Esophagus squamous epithelium (tissue), 5 donors: ENCODE results near the gene CCL15. TPM values are rescaled to one million over a fixed set of nuclear protein-coding genes. Genes with fewer than 3 reads are reported as not detected.

Experiments
- DNase-seq: peaks from one replicate; lab custom pipeline; 2025; lab: John Stamatoyannopoulos, UW
- H3K27ac ChIP-seq, 4 donors: fragments of 200-600 bp; sonication (generic); one replicate each; pipeline ENCODE4 v1.5.1; 2016 to 2019; ENCODE audit warnings: mild to moderate bottlenecking in 1 of 4
- H3K27me3 ChIP-seq, 4 donors: fragments of 200-600 bp; sonication (generic); 1 replicate in 3 of 4; 2 replicates in 1 of 4; pipeline versions ENCODE4 v1.5.1 to v1.6.0; 2017 to 2021; ENCODE audit warnings: antibody characterized with exemption in 1 of 4
- H3K36me3 ChIP-seq, 3 donors: fragments of 200-600 bp; sonication (generic); one replicate each; pipeline ENCODE4 v1.5.1; 2016 to 2019
- H3K4me1 ChIP-seq, 3 donors: fragments of 200-600 bp; sonication (generic); one replicate each; pipeline ENCODE4 v1.5.1; 2017 to 2019
- H3K4me3 ChIP-seq, 4 donors: fragments of 200-600 bp; sonication (generic); 1 replicate in 3 of 4; 2 replicates in 1 of 4; pipeline ENCODE4 v1.5.1; 2016 to 2019; ENCODE audit warnings: mild to moderate bottlenecking in 2 of 4, moderate library complexity in 1 of 4
- H3K9me3 ChIP-seq, 3 donors: fragments of 200-600 bp; sonication (generic); one replicate each; pipeline ENCODE4 v1.5.1; 2016 to 2019
- CTCF ChIP-seq, 6 experiments: fragments of 450-650 bp in 4 of 6; fragments of 200-600 bp in 2 of 6; sonication (generic) in 2 of 6; IDR thresholded peaks; one replicate each; pipeline ENCODE4 v1.5.1; 2016 to 2019; ENCODE audit warnings: antibody characterized with exemption in 6 of 6, mild to moderate bottlenecking in 4 of 6, moderate library complexity in 4 of 6
- POLR2A ChIP-seq, 4 donors: fragments of 450-650 bp; IDR thresholded peaks; one replicate each; pipeline ENCODE4 v1.6.1; 2017; ENCODE audit warnings: antibody characterized with exemption in 4 of 4, mild to moderate bottlenecking in 4 of 4, moderate library complexity in 3 of 4
- WGBS, 2 donors: methylation state at CpG; one replicate each; pipeline ENCODE4 v1.1.5; 2018; 5-methylcytosine and 5-hydroxymethylcytosine counted together
- intact Hi-C: fragments of 100-400 bp; cut with DNase I; formaldehyde crosslinking; loops from one replicate; pipeline ENCODE4 v1.15.0; 2022
- total RNA-seq, 4 donors: library from RNA; depleted of rRNA; stranded (reverse); fragments of >200 nt; gene quantifications; one replicate each; pipeline ENCODE4 v1.1.0, GENCODE V29; 2016
- donor health status: DM: yes; HTN: yes; CAD: no.

The CCL15 gene
- total RNA-seq, 4 donors from 2014 or later = not detected

DNA sequence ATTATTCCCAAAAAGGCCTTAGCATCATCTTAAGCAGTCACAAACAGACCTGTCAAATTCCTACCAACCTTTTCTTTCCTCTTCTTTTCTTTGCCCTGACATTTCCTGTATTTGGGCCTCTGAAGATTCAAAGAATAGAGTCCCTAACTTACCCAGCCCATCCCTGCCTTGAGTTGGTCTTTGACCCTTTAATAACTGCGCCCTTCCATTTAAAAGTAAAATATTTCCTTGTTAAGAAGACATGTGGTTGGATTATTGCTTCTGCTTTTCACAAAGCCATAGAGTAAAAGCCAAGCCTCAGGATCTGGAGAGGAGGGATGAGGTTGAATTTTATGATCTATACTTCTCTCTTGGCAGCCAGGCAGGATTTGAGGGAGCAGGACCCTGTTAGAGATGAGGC is 29.6 kb upstream of the CCL15 start:
- intact Hi-C loops = no loop called here
- TF ChIP-seq CTCF (IDR thresholded peaks at IDR 0.05) = no peak
- TF ChIP-seq POLR2A (IDR thresholded peaks at IDR 0.05) = no peak
- Histone ChIP-seq H3K9me3 (no peaks in the 10 kb centered on the region), H3K4me1 (no peaks in the 10 kb centered on the region), H3K27ac (no peak overlapping the region), H3K36me3 (no peaks in the 10 kb centered on the region), H3K27me3 (peaks cover 0 to 16% (median 0%) of the 10 kb centered on the region in 4 donors), H3K4me3 (no peak overlapping the region)
- no peak for DNase-seq
- WGBS, 2 donors = 92 to 100% methylated on average over 1 of the region's 1 CpG

GRCh38 chr17:36027761-36028160 is 26.4 kb upstream of the CCL15 start:
- intact Hi-C loops = no loop called here
- no peak for DNase-seq
- Histone ChIP-seq H3K9me3 (no peaks in the 10 kb centered on the region), H3K4me3 (no peak overlapping the region), H3K36me3 (no peaks in the 10 kb centered on the region), H3K27me3 (peaks cover 0 to 16% (median 0%) of the 10 kb centered on the region in 4 donors), H3K4me1 (no peaks in the 10 kb centered on the region), H3K27ac (no peak overlapping the region)
- TF ChIP-seq CTCF (IDR thresholded peaks at IDR 0.05) (no peak), POLR2A (IDR thresholded peaks at IDR 0.05) (no peak)
- WGBS, 2 donors = 34 to 60% methylated on average over 3 to 4 of the region's 4 CpGs

DNA sequence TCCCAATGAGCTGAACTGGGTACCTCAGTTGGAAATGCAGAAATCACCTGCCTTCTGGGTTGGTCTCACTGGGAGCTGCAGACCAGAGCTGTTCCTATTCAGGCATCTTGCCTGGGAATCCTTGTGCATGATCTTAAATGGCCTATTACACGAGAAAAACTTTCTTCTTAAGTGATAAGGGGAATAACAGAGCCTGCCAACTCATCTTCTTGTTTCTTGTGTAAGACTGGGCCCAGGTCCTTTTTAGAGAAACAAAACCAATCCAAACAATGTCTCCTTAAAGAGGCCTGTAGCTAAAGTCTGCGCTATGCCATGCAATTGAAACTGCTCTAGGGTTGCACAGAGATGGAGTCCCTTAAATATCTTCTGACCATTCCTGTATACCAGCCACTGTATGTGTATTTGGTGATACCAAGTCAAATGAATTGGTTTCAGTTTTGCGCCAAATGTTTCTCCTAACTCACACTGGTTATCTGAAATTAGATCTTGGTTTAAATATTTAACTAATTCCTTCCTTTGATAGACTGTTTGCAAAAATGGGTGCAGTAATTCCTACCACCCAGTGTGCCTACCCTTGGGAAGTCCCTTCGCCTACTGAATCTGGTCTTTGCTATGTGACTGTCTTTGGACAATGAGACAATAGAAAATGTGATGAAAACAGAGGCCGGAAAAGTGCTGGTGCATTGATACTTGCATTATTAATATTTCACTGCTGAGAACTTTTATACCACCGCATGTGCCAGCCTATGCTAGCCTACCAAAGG is 22.9 kb upstream of the CCL15 start:
- intact Hi-C loops = no loop called here
- Histone ChIP-seq H3K4me1 (no peaks in the 10 kb centered on the region), H3K27ac (no peak overlapping the region), H3K36me3 (no peaks in the 10 kb centered on the region), H3K27me3 (peaks cover 0 to 21% (median 0%) of the 10 kb centered on the region in 4 donors), H3K4me3 (no peak overlapping the region), H3K9me3 (no peaks in the 10 kb centered on the region)
- WGBS, 2 donors = 81 to 88% methylated on average over 6 of the region's 6 CpGs
- no peak for TF ChIP-seq POLR2A (IDR thresholded peaks at IDR 0.05)
- TF ChIP-seq CTCF (IDR thresholded peaks at IDR 0.05) = no peak
- DNase-seq = no peak

DNA sequence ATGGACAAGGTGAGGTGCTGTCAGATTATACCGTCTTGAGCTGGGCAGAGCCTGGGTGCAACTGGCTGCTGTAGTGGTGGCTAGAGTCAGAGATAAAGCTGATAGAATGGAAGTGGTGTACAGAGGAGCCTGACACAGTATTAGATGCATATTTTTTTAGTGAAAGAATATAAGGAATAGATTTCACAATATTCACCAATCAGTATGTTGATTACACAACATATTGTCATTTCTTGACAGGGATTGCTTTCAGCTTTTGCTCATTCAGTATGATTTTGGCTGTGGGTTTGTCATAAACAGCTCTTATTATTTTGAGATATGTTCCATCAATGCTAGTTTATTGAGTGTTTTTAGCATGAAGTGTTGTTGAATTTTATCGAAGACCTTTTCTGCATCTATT is 18.1 kb upstream of the CCL15 start:
- intact Hi-C loops = no loop called here
- WGBS, 2 donors = 77 to 84% methylated on average over 2 of the region's 2 CpGs

DNA sequence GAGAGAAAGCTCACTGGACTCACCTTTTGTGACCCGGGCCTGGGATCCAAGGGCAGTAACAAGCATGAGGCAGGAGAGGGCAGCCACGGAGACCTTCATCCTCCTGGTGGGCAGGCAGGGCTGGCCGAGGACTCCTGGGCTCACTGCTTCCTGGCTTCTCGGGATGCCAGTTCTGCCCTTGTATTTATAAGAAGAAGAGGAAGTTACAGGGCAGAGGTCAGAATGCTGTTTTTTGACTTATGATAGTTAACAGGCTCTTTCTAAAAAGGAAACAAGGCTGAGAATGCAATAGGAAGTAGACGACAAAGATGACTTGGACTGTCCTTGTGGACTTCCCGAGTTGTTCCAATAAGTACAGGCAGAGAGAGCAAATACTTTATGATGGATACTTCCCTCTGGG is 16.4 kb upstream of the CCL15 start, which contains the start of gene CCL23:
Gene CCL23, minus strand, starts transcription at position 174 of the 400 bp plus-strand sequence. Its CDS starts 75 bp downstream, at position 99.
- WGBS, 2 donors = 31 to 62% methylated on average over 6 of the region's 6 CpGs
- H3K4me3 ChIP-seq = peak within 1 kb of the TSS in 1 of 4 donors; percentile 32
- H3K27ac ChIP-seq = no peak within 1 kb of the TSS
- no peaks in the 10 kb centered on the region for H3K36me3 ChIP-seq
- no peaks in the 10 kb centered on the region for H3K4me1 ChIP-seq
- H3K9me3 ChIP-seq = no peaks in the 10 kb centered on the region
- intact Hi-C loops = no loop called here
- no peak for DNase-seq
- no peak for TF ChIP-seq POLR2A (IDR thresholded peaks at IDR 0.05)
- TF ChIP-seq CTCF (IDR thresholded peaks at IDR 0.05) = no peak
- peaks cover 0 to 9% (median 0%) of the 10 kb centered on the region in 4 donors for H3K27me3 ChIP-seq

More for the DNA sequence above, 18.1 kb upstream of the CCL15 start:
- DNase-seq = no peak
- Histone ChIP-seq H3K27me3 (peaks cover 0 to 21% (median 0%) of the 10 kb centered on the region in 4 donors), H3K36me3 (no peaks in the 10 kb centered on the region), H3K9me3 (no peaks in the 10 kb centered on the region), H3K27ac (no peak overlapping the region), H3K4me1 (no peaks in the 10 kb centered on the region), H3K4me3 (no peak overlapping the region)
- no peak for TF ChIP-seq POLR2A (IDR thresholded peaks at IDR 0.05)
